BJ (cell line): ENCODE measurements around the gene GRAMD2B. TPM values are rescaled to one million over a fixed set of nuclear protein-coding genes. Genes with fewer than 3 reads are reported as not detected.
"Not testable (repeated sequence)": the region's sequence is repeated elsewhere in the genome, so short reads cannot be mapped to it uniquely, and the experiment has no call there.

Source experiments
- CTCF ChIA-PET: fragments of 350-600 bp; formaldehyde crosslinking; extraction: SDS; loops from one replicate; lab custom pipeline; 2021; ENCODE audit warnings: antibody characterized with exemption, inconsistent platforms; lab: Yijun Ruan, JAX
- POLR2A ChIA-PET: fragments of 300-600 bp; sonication (Branson Sonifier 250); formaldehyde crosslinking; extraction: SDS; loops from one replicate; lab custom pipeline; 2021; ENCODE audit warnings: antibody characterized with exemption; lab: Charles Lee
- DNase-seq: peaks from one replicate; pipeline ENCODE4 v3.0.0-alpha.2; 2011; ENCODE audit warnings: low read depth
- H3K27me3 ChIP-seq: 2 replicates; pipeline ENCODE4 v1.6.0; 2011; ENCODE audit warnings: low read length; ENCODE audit not compliant: control insufficient read depth, insufficient read depth
- H3K36me3 ChIP-seq: 2 replicates; pipeline ENCODE4 v1.5.1; 2011; ENCODE audit warnings: low read length; ENCODE audit not compliant: control insufficient read depth, insufficient read depth
- H3K4me3 ChIP-seq: 2 replicates; pipeline ENCODE4 v1.5.1; 2011; ENCODE audit warnings: low read depth, mild to moderate bottlenecking, control low read depth, low read length
- polyA plus RNA-seq: library from polyadenylated mRNA; depleted of rRNA; stranded (reverse); fragments of >200 nt; gene quantifications from 2 replicates; pipeline ENCODE4 v1.2.3, GENCODE V29; 2011
- TF ChIP-seq, protein P1 (sequence below): IDR thresholded peaks from 2 replicates; pipeline ENCODE4 v1.5.1; 2011; ENCODE audit warnings: low read depth, mild to moderate bottlenecking, control low read depth, inconsistent platforms, low read length, moderate library complexity; ENCODE audit not compliant: insufficient read depth

Gene GRAMD2B
- polyA plus RNA-seq, 1 experiment: 77.9 TPM

DNA sequence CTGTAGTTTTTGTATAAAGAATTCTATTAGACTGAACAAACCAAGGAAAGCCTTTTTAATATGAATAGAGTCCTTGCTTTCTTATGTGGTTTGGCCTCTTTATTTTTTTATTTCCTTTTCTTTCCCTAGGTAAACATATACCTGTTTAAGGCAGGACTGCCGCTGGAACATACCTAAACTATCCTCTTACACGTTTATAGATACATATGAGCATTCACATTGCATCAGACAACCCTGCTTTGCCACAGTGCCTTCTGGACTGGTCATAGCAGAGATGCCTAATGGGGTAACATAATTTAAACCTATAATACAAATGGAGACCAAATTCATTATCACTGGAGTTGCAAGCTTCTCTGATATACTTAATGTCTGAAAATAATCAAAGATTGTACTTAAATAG lies 12.5 kb downstream of the GRAMD2B start:
- POLR2A ChIA-PET: no interaction called here
- H3K36me3 ChIP-seq: peaks cover 5% of the 10 kb centered on the region
- CTCF ChIA-PET: interaction anchor here (0.7 to 1.0 kb wide), 2 partner anchors 95 to 103 kb away, joined by 3 read pairs; no protein-coding TSS in a partner anchor
- H3K27me3 ChIP-seq: no peaks in the 10 kb centered on the region
- TF ChIP-seq, protein P1, sequence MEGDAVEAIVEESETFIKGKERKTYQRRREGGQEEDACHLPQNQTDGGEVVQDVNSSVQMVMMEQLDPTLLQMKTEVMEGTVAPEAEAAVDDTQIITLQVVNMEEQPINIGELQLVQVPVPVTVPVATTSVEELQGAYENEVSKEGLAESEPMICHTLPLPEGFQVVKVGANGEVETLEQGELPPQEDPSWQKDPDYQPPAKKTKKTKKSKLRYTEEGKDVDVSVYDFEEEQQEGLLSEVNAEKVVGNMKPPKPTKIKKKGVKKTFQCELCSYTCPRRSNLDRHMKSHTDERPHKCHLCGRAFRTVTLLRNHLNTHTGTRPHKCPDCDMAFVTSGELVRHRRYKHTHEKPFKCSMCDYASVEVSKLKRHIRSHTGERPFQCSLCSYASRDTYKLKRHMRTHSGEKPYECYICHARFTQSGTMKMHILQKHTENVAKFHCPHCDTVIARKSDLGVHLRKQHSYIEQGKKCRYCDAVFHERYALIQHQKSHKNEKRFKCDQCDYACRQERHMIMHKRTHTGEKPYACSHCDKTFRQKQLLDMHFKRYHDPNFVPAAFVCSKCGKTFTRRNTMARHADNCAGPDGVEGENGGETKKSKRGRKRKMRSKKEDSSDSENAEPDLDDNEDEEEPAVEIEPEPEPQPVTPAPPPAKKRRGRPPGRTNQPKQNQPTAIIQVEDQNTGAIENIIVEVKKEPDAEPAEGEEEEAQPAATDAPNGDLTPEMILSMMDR: no peak
- H3K4me3 ChIP-seq: no peak overlapping the region
- no peak for DNase-seq

DNA sequence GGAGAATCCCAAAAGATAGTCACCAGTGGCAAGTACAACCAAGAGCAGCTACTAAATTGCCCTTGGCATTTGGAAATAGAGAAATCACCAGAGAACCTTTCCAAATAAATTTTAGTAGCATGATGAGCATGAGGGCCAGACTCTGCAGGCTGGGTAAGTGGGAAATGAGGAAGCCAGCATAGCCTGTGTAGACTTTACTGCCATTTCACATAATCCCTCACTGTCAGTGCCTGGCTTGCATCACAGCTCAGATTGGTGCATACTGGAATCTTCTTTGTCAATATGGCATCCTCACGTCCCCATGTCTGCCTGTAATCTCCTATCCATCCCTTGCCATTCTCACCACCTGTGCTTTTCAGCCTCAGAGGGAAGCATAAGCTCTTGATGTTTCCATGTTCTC lies 14.5 kb downstream of the GRAMD2B start:
- TF ChIP-seq, protein P1: no peak
- POLR2A ChIA-PET: interaction anchor here (0.6 kb wide), 1 partner anchor 72 kb away, joined by 3 read pairs; no protein-coding TSS in a partner anchor
- CTCF ChIA-PET: interaction anchor here (0.7 to 1.3 kb wide), 2 partner anchors 24 to 52 kb away, joined by 3 read pairs; no protein-coding TSS in a partner anchor

DNA sequence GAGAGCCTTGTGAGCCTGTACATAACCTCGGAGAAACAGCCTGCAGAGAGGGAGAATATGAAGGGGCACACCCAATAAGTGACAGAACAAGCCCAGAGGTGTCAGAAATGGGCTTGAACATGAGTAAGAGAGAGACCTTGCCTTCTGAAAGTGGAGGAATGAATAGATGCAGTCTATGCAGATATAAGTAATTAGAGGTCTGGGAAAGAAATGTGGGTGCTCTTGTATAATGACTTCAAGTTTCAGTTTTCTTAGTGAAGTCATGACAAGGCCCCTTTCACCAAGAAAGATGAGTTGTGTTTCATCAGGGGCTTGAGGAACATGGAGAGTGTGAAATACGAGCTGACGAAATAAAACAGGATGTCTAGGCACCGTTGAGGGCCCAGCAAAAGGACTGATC lies 15.1 kb downstream of the GRAMD2B start:
- CTCF ChIA-PET: interaction anchor here (0.7 to 1.3 kb wide), 3 partner anchors 12 to 52 kb away, joined by 3 read pairs; no protein-coding TSS in a partner anchor
- POLR2A ChIA-PET: interaction anchor here (0.6 kb wide), 1 partner anchor 72 kb away, joined by 3 read pairs; no protein-coding TSS in a partner anchor
- peaks cover 7% of the 10 kb centered on the region for H3K36me3 ChIP-seq
- no peak overlapping the region for H3K4me3 ChIP-seq
- H3K27me3 ChIP-seq: no peaks in the 10 kb centered on the region
- no peak for DNase-seq
- TF ChIP-seq, protein P1: no peak

More for the DNA sequence above, 14.5 kb downstream of the GRAMD2B start:
- H3K36me3 ChIP-seq: peaks cover 7% of the 10 kb centered on the region
- no peak overlapping the region for H3K4me3 ChIP-seq
- no peak for DNase-seq
- H3K27me3 ChIP-seq: no peaks in the 10 kb centered on the region

DNA sequence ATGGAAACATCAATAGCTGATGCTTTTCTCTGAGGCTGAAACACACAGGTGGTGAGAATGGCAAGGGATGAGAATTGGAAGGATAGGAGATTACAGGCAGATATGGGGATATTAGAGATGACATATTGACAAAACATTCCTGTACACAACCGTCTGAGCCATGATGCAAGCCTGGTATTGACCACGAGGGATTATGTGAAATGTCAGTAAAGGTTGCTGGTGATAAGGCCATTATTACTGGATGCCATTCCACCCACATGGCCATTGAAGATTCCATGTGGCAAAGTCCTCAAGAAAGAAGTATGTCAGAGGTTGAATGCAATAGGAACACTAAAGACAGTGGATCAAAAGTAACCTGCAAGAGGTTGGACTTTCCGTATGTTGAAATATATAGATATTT lies 15.7 kb downstream of the GRAMD2B start:
- POLR2A ChIA-PET: no interaction called here
- Histone ChIP-seq H3K27me3 (no peaks in the 10 kb centered on the region), H3K36me3 (peaks cover 7% of the 10 kb centered on the region), H3K4me3 (no peak overlapping the region)
- TF ChIP-seq, protein P1: no peak
- CTCF ChIA-PET: interaction anchor here (1.2 kb wide), 1 partner anchor 12 kb away, joined by 3 read pairs; no protein-coding TSS in a partner anchor
- no peak for DNase-seq

DNA sequence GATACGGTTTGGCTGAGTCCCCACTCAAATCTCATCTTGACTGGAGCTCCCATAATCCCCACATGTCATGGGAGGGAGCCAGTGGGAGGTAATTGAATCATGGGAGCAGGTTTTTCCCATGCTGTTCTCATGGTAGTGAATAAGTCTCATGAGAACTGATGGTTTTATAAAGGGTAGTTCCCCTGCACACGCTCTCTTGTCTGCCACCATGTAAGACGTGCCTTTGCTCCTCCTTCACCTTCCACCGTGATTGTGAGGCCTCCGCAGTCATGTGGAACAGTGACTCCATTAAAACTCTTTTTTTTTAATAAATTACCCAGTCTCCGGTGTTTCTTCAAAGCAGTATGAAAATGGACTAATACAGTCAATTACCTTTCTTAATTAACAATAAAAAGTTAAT lies 16.5 kb downstream of the GRAMD2B start:
- H3K36me3 ChIP-seq, H3K27me3 ChIP-seq, H3K4me3 ChIP-seq, DNase-seq, CTCF ChIA-PET: not testable (repeated sequence)
- POLR2A ChIA-PET: interaction anchor here (0.7 kb wide), 1 partner anchor 79 kb away, joined by 14 read pairs; no protein-coding TSS in a partner anchor

DNA sequence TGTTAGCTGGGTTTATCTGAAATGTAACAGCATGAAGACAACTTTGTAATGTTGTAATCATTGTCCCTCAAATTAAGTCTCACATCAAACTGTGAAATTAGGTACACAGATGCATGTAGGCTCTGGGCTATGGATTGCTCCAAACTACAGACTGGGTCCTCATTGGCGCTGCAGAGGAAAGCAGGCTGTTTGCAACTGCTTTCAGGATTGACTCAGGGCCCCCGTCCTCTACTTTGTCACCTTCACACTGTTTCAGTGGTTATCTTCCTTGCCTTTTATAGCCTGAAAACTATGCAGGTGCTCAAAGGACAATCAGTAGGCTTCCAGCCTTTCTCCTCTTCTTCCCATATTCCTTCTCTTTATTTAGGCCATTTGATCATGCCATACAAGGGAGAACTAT lies 18.0 kb downstream of the GRAMD2B start:
- no peak for DNase-seq
- no peak overlapping the region for H3K4me3 ChIP-seq
- ChIA-PET POLR2A (no interaction called here), CTCF (no interaction called here)
- TF ChIP-seq, protein P1: no peak
- no peaks in the 10 kb centered on the region for H3K27me3 ChIP-seq
- H3K36me3 ChIP-seq: peaks cover 6% of the 10 kb centered on the region
